Left forelimb (tissue), 1 donor: ENCODE results near the gene DRC3.

ENCODE experiments used
- DNase-seq: peaks from one replicate; pipeline ENCODE4 v3.0.0-alpha.2; 2018; ENCODE audit warnings: low spot score

DRC3 gene

DNA sequence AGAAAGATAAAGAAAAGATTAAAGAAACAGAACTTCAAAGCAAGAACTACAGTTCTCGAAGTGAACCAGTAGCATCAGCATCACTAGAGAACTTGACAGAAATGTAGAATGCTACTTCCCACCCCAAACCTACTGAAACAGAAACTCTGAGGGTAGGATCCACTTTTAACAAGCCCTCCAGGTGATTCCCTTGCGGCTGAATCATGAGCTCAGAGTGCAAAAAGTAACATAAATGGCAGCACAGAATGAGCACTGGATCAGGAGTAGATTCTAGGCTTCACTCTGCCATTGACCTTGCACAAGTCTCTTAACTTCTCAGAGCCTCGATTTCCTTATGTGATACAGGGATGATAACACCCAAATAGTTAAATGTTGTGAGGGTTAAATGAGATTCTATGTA is 6.3 kb upstream of the DRC3 start:
- DNase-seq: no peak

DNA sequence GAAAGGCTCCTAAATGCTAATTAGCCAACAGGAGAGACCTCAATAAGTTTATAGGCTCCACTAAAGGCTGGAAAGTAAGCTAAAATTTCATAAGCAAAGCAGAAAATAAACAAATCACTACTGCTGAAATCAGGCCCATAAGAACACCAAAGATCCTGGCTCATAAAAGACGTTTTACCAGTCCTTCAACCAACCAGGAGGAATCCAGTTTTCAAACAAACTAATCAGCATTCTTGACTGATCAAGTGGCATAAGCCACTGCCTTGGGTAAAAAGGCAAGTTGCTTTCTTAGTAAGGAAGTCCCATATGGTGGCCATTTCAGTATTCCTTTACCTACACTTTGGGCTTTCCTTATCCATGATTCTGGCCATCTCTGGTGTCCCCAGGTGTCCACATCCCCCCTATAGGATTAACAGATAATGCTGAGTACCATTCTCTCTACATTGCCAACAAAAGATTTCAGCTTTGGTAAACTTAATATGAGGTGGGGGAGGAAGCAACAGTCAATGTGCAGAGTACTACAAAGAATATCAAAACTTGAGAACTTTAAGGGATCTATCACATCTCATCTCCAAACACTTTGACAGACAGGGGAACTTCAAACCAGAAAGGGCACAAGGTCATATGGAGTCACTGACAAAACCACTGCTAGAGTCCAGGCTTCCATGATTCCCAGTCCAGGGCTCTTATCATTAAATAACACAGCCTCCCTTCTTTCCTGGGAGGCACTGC is 1.8 kb upstream of the DRC3 start:
- DNase-seq: no peak

DNA sequence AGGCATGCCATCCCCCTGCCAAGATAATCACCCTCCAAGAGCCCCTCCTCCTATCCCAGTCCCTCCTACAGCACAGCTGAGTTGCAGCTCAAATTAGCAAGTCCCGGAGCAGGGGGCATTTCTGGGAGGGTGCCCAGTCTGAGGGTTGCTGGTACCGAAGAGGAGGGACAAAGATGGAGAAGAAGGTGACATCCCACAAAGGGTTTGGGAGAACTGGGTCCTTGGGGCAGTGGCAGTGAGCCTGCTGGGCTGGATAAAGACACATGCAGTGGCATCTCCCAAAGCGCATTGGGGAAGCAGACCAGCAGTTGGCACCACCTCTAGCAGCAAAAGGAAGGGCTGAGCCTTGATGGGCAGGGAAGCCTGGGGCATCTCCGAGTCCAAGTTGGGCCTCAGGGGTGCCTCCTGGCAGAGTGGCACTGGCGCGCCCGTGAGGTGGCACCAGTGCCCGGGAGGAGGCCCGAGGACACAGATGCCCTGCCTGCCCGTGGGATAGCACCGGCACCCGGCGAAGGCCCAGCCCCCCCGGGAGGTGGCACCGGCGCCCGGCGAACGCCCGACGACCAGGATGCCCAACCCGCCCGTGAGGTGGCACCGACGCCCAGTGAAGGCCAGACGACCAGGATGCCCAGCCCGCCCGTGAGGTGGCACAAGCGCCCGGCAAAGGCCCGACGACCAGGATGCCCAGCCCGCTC is 1.1 kb upstream of the DRC3 start:
- DNase-seq: no peak

- no peak for DNase-seq
These were observed 241 bp downstream of the DRC3 start for GRCh38 chr17:17972952-17973254.

DNA sequence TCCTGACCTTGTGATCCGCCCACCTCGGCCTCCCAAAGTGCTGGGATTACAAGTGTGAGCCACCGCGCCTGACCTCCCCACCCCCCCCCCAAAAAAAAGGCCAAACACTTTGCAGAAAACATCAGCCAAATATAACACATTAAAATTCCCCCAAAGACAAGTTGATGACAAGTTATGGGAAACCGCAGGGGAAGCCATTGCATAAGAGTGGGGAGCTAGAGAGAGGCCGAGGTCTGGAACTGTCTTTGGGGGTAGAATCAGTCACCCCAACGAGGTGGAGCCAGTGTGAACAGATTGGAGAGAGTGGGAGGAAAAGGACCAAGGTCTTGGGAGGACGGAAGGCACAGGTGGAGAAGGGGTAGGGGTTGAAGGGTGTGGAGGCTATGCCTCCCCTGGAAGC is 2.8 kb downstream of the DRC3 start:
- DNase-seq: no peak

- DNase-seq: no peak
These were observed 4.4 kb downstream of the DRC3 start for GRCh38 chr17:17976931-17977570.

DNA sequence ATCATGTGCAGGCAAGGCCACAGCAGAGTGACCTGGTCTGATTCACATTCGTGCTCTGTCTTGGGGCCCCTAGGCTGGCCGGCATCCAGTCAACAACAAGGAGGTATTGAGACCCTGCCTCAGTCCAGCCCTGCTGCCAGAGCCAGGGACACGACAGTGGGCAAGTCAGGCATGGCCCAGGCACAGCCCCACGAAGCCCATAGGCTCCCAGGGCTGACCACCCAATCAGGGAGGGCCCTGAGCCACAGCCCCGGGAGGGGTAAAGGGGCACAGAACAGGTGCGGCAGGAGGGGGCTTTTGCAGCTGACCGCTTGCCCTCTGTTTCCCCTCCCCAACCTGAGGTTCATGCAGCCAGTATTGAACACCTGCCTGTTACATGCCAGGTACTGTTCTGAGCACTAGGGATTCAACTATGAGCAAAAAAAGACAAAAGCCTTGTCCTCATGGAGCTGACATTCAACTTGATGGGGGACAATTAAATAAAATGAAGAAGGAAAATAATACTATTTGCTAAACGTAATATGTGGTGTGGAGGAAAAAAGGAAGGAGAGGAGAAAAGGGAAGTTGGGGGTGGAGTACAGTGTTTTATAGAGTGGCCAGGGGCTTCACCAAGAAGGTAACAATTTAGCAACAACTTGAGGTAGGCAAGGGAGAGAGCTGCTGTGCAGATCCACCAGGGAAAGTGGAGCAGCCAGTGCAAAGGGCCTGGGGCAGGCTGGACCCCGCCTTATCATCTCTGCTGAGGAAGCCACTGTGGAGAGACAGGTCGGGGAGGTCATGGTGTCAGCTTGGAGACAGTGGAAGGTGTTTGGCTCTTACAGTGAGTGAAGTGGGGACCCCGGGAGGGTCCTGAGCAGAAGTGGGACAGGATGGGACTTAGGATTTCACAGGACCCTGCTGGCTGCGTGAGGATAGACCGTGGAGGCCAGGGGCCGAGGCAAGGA is 6.1 kb downstream of the DRC3 start:
- DNase-seq: no peak

- DNase-seq: no peak
These were observed 7.1 kb downstream of the DRC3 start for GRCh38 chr17:17979778-17980177.

GRCh38 chr17:17981330-17981729 is 8.7 kb downstream of the DRC3 start:
- no peak for DNase-seq

GRCh38 chr17:17982801-17983200 is 10.1 kb downstream of the DRC3 start:
- DNase-seq: no peak

DNA sequence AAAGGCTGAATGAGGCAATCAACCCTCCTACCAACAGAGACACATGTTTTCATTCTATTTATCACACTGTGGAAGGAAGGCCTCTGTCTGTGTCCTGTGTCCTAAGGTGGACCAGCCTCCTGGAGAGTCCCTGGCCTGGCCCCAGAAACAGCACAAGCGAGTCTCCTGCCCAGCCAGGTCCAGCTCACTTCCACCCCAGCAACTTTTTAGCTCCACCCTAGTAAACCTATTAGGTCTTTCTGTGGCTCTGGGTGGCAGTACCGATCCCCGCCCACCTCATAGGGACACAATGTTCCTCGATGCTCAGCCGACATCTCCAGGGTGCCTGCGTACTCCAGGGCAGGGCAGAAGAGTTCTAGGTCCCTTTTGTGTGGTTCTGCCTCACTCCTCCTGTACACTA is 10.7 kb downstream of the DRC3 start:
- no peak for DNase-seq

- DNase-seq: no peak
These were observed 11.1 kb downstream of the DRC3 start for GRCh38 chr17:17983776-17984175.

- no peak for DNase-seq
These were observed 12.5 kb downstream of the DRC3 start for GRCh38 chr17:17985153-17985552.

- DNase-seq: no peak
These were observed 12.9 kb downstream of the DRC3 start for GRCh38 chr17:17985555-17985954.

DNA sequence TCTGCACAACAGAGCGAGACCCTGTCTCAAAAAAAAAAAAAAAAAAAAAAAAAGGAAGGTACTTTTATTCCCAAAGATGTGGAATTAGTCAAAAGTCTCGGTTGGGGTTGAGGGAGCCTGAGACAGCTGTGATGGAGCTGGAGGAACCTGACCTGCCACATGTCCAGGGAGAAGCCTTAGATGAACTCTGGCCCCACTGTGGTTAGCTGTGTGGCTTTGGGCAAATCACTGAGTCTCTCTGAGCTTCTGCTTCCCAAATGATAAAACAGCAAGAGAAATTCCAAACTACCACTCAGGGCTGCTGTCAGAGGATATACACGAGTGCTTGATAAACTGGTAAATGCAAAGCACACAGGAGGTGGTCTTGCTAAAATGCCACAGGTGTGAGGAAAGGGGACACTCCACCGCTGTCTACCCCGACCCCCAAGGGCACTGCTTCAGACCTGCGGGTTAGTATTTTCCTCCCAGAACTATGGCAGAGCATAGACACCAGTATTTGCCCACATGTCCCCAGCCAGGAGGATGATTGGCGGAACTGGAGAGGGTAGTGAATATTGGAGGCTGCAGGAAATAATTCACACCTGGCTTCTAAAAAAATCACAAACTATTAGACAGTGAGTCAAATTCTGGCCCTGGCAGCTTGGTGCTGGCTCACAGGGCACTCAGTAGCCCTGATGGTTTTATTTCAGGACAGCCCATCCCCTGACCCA is 14.7 kb downstream of the DRC3 start:
- DNase-seq: no peak

- no peak for DNase-seq
These were observed 15.2 kb downstream of the DRC3 start for GRCh38 chr17:17987901-17988300.

- DNase-seq: no peak
These were observed 15.8 kb downstream of the DRC3 start for GRCh38 chr17:17988427-17988945.

DNA sequence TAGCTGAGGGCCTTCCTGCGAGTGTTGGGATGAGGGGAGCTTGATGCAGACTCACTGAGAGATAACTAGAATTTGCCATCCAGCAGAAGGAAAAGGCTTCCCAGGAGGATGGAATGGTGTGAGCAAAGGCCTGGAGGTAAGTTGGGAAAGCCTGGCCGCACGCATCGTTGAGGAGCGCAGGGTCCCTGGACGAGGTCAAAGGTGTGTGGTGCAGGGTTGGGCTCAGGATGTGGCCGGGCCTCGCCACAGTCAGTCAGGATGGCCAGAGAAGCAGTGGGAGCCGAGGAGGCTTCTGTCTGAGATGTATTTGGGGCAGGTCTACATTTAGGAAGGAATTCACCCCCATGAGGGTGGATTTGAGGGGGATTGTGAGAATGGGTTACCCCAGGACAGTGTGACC is 16.4 kb downstream of the DRC3 start:
- DNase-seq: no peak

DNA sequence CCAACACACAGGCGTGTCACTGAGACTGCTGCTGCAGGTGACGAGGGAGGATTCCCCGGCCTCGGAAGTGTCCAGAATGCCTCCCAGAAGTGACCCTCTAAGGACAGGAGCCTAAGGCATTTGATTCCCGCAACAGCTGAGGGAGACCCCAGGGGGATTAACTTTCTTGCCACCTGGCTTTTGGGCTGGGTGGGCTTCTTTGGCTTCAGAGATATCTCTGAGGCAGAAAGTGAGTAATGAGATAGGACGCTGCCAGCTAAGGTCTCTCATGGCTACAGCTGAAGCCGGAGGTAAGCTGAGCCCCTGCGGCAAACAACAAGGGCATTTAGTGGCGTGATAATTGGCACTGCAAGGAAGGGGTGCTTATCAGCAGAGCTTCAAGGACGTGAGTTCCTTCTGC is 17.0 kb downstream of the DRC3 start:
- DNase-seq: no peak

- DNase-seq: no peak
These were observed 17.6 kb downstream of the DRC3 start for GRCh38 chr17:17990282-17990681.

DNA sequence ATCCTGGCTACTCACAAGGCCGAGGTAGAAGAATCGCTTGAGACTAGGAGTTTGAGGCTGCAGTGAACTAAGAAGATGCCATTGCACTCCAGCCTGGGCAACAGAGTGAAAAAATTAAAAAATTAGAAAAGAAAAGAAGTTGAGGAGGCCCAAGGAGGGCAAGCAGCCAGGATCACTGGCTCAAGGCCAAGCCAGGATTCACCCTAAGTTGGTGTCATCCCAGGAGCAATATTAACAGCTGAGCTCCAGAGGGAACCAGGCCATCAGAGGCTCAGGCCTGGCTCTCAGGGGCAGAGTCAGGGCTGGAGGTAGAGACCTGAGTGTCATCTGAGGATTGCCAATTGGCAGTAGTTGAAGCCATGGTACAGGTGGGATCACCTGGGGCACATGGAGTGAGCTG is 20.7 kb downstream of the DRC3 start:
- DNase-seq: no peak

- no peak for DNase-seq
These were observed 21.2 kb downstream of the DRC3 start for GRCh38 chr17:17993852-17994251.
